HEK293 (cell line): ENCODE results near the gene GBX1.

ENCODE experiments used
- CTCF ChIA-PET: fragments of 350-600 bp; formaldehyde crosslinking; extraction: SDS; loops from one replicate; lab custom pipeline; 2021; ENCODE audit warnings: antibody characterized with exemption; lab: Yijun Ruan, JAX
- POLR2A ChIA-PET: fragments of 300-600 bp; formaldehyde crosslinking; extraction: SDS; loops from one replicate; lab custom pipeline; 2020; ENCODE audit warnings: antibody characterized with exemption, inconsistent platforms; lab: Yijun Ruan, JAX
- H3K27ac ChIP-seq: fragments of 200-500 bp; sonication (Bioruptor generic); 2 replicates; pipeline ENCODE4 v1.5.1; 2014; ENCODE audit warnings: low read depth, low read length, control low read depth, inconsistent platforms; ENCODE audit errors: extremely low read depth
- H3K36me3 ChIP-seq, 2 experiments: fragments of 200-500 bp in 1 of 2; sonication (Bioruptor generic) in 1 of 2; 1 replicate in 1 of 2; 2 replicates in 1 of 2; pipeline ENCODE4 v1.5.1; 2014 to 2017; ENCODE audit warnings: inconsistent platforms in 2 of 2, low read length in 2 of 2; ENCODE audit not compliant: control insufficient read depth in 2 of 2, insufficient read depth in 1 of 2
- H3K4me1 ChIP-seq: fragments of 200-500 bp; sonication (Bioruptor generic); 2 replicates; pipeline ENCODE4 v1.5.1; 2014; ENCODE audit warnings: mild to moderate bottlenecking, low read length, inconsistent platforms; ENCODE audit not compliant: control insufficient read depth, insufficient read depth
- H3K4me3 ChIP-seq: 2 replicates; pipeline ENCODE4 v1.5.1; 2011; ENCODE audit warnings: low read depth, mild to moderate bottlenecking, control low read depth, low read length, moderate library complexity
- H3K9me3 ChIP-seq: fragments of 200-500 bp; sonication (Bioruptor generic); 2 replicates; pipeline ENCODE4 v1.5.1; 2014; ENCODE audit warnings: low read depth, low read length, inconsistent platforms; ENCODE audit not compliant: control insufficient read depth, insufficient read depth
- GLIS2 ChIP-seq: fragments of 450-650 bp; formaldehyde crosslinking; IDR thresholded peaks from 2 replicates; pipeline ENCODE4 v1.5.1; 2016; ENCODE audit warnings: missing biosample characterization, missing genetic modification characterization
- SCRT1 ChIP-seq: fragments of 450-650 bp; formaldehyde crosslinking; IDR thresholded peaks from 2 replicates; pipeline ENCODE4 v1.5.1; 2016; ENCODE audit warnings: missing biosample characterization, missing genetic modification characterization, borderline replicate concordance
- ZFP41 ChIP-seq: fragments of 450-650 bp; formaldehyde crosslinking; IDR thresholded peaks from 2 replicates; pipeline ENCODE4 v1.5.1; 2016; ENCODE audit warnings: missing biosample characterization, missing genetic modification characterization, borderline replicate concordance
- ZIC2 ChIP-seq: fragments of 450-650 bp; formaldehyde crosslinking; IDR thresholded peaks from 2 replicates; pipeline ENCODE4 v1.5.1; 2016; ENCODE audit warnings: missing biosample characterization, missing genetic modification characterization
- ZNF354C ChIP-seq: fragments of 450-650 bp; formaldehyde crosslinking; IDR thresholded peaks from 2 replicates; pipeline ENCODE4 v1.5.1; 2016; ENCODE audit warnings: missing biosample characterization, missing genetic modification characterization, low read depth, borderline replicate concordance
- ZNF530 ChIP-seq: fragments of 450-650 bp; formaldehyde crosslinking; IDR thresholded peaks from 2 replicates; pipeline ENCODE4 v1.5.1; 2016; ENCODE audit warnings: low read depth, missing biosample characterization, missing genetic modification characterization
- ZNF548 ChIP-seq: fragments of 450-650 bp; formaldehyde crosslinking; IDR thresholded peaks from 2 replicates; pipeline ENCODE4 v1.5.1; 2016; ENCODE audit warnings: missing biosample characterization, missing genetic modification characterization
- ZNF561 ChIP-seq: fragments of 450-650 bp; IDR thresholded peaks from 2 replicates; pipeline ENCODE4 v1.5.1; 2018; ENCODE audit warnings: missing biosample characterization, missing genetic modification characterization, borderline replicate concordance
- ZNF768 ChIP-seq: fragments of 450-650 bp; formaldehyde crosslinking; IDR thresholded peaks from 2 replicates; pipeline ENCODE4 v1.5.1; 2018; ENCODE audit warnings: missing biosample characterization, mild to moderate bottlenecking, missing genetic modification characterization
- ZNF785 ChIP-seq: fragments of 450-650 bp; formaldehyde crosslinking; IDR thresholded peaks from 2 replicates; pipeline ENCODE4 v1.5.1; 2016; ENCODE audit warnings: missing biosample characterization, missing genetic modification characterization
- ZSCAN23 ChIP-seq: fragments of 450-650 bp; formaldehyde crosslinking; IDR thresholded peaks from 2 replicates; pipeline ENCODE4 v1.5.1; 2016; ENCODE audit warnings: missing biosample characterization, missing genetic modification characterization
- TF ChIP-seq, protein P1 (sequence below): fragments of 450-650 bp; formaldehyde crosslinking; IDR thresholded peaks from 2 replicates; pipeline ENCODE4 v1.5.1; 2016; ENCODE audit warnings: missing biosample characterization, missing genetic modification characterization
- TF ChIP-seq, protein P2 (sequence below): fragments of 450-650 bp; formaldehyde crosslinking; IDR thresholded peaks from 2 replicates; pipeline ENCODE4 v1.5.1; 2017; ENCODE audit warnings: missing biosample characterization, missing genetic modification characterization
- TF ChIP-seq, protein P3 (sequence below): fragments of 450-650 bp; formaldehyde crosslinking; IDR thresholded peaks from 2 replicates; pipeline ENCODE4 v1.5.1; 2016; ENCODE audit warnings: missing biosample characterization, missing genetic modification characterization
- TF ChIP-seq, protein P4 (sequence below): fragments of 450-650 bp; formaldehyde crosslinking; IDR thresholded peaks from 2 replicates; pipeline ENCODE4 v1.5.1; 2016; ENCODE audit warnings: missing biosample characterization, missing genetic modification characterization
- TF ChIP-seq, protein P5 (sequence below): fragments of 450-650 bp; formaldehyde crosslinking; IDR thresholded peaks from 2 replicates; pipeline ENCODE4 v1.5.1; 2016; ENCODE audit warnings: missing biosample characterization, missing genetic modification characterization
- TF ChIP-seq, protein P6 (sequence below): fragments of 450-650 bp; formaldehyde crosslinking; IDR thresholded peaks from 2 replicates; pipeline ENCODE4 v1.5.1; 2016; ENCODE audit warnings: missing biosample characterization, missing genetic modification characterization

The GBX1 gene

DNA sequence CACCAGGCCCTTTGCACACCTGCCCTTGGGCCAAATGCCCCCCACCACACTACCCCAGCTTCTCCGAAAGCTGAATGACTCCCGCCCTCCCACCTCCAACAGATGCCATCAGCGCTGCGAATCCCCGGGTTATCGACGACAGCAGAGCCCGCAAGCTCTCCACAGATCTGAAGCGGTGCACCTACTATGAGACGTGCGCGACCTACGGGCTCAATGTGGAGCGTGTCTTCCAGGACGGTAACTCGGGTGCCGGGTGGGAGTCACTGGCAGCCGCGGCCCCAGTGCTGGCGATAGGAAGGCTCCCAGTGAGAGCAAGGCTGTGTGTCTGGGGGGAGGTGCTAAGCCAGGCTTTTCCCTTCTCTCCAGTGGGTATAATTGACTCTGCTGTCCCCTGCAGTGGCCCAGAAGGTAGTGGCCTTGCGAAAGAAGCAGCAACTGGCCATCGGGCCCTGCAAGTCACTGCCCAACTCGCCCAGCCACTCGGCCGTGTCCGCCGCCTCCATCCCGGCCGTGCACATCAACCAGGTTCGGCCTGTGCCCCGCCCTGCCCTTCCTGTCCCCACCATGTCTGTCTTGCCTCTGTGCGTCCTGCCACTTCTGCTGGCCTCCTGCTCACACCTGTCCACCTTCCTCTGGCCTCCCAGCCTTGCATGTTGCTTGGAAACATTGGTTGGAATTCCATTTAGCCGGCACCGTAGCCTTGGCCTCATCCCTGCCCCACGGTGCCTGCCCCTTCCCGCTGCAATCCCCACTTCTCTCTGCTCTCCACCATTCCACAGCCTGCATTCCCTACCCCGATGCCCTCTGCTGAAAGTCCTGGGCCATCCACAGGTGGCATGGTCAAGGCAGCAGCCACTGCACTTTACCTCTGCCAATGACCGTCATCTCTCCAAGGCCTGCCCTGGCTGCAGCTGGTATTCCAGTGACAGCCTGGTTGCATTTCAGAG, 49.1 kb downstream of the GBX1 start (continued):
- TF ChIP-seq, protein P1, sequence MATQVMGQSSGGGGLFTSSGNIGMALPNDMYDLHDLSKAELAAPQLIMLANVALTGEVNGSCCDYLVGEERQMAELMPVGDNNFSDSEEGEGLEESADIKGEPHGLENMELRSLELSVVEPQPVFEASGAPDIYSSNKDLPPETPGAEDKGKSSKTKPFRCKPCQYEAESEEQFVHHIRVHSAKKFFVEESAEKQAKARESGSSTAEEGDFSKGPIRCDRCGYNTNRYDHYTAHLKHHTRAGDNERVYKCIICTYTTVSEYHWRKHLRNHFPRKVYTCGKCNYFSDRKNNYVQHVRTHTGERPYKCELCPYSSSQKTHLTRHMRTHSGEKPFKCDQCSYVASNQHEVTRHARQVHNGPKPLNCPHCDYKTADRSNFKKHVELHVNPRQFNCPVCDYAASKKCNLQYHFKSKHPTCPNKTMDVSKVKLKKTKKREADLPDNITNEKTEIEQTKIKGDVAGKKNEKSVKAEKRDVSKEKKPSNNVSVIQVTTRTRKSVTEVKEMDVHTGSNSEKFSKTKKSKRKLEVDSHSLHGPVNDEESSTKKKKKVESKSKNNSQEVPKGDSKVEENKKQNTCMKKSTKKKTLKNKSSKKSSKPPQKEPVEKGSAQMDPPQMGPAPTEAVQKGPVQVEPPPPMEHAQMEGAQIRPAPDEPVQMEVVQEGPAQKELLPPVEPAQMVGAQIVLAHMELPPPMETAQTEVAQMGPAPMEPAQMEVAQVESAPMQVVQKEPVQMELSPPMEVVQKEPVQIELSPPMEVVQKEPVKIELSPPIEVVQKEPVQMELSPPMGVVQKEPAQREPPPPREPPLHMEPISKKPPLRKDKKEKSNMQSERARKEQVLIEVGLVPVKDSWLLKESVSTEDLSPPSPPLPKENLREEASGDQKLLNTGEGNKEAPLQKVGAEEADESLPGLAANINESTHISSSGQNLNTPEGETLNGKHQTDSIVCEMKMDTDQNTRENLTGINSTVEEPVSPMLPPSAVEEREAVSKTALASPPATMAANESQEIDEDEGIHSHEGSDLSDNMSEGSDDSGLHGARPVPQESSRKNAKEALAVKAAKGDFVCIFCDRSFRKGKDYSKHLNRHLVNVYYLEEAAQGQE (tag by site-specific recombination) = no peak
- TF ChIP-seq SCRT1 = peak; percentile 74; the same call in 1 of the 2 replicates

DNA sequence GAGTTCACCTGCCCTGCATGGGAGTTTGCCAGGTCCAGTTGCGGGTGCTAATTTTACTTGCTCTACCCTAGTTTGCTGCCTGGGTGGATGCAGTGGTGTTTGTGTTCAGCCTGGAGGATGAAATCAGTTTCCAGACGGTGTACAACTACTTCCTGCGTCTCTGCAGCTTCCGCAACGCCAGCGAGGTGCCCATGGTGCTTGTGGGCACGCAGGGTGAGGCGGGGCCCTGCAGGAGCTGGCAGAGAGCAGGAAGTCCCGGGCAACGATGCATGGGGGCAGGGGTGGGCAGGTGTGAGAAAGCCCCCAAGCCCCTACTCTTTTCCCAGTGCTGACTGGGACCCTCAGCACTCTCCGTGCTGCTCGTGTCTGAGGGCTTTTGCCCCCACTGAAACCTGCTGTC, 49.9 kb downstream of the GBX1 start:
- H3K36me3 ChIP-seq = peaks cover 0 to 69% of the 10 kb centered on the region in 2 experiments; a peak in 1 of 3 replicates
- no peak for TF ChIP-seq ZNF354C (tag by site-specific recombination)
- TF ChIP-seq, protein P2, sequence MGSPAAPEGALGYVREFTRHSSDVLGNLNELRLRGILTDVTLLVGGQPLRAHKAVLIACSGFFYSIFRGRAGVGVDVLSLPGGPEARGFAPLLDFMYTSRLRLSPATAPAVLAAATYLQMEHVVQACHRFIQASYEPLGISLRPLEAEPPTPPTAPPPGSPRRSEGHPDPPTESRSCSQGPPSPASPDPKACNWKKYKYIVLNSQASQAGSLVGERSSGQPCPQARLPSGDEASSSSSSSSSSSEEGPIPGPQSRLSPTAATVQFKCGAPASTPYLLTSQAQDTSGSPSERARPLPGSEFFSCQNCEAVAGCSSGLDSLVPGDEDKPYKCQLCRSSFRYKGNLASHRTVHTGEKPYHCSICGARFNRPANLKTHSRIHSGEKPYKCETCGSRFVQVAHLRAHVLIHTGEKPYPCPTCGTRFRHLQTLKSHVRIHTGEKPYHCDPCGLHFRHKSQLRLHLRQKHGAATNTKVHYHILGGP (tag by site-specific recombination) = no peak
- TF ChIP-seq, all 188 proteins: peak for 0
- no peak overlapping the region for H3K4me3 ChIP-seq
- no peaks in the 10 kb centered on the region for H3K9me3 ChIP-seq
- no peaks in the 10 kb centered on the region for H3K4me1 ChIP-seq
- ChIA-PET POLR2A (no interaction called here), CTCF (interaction anchor here (0.9 to 2.1 kb wide), 2 partner anchors 55 to 127 kb away, joined by 4 to 6 read pairs; no protein-coding TSS in a partner anchor)
- H3K27ac ChIP-seq = no peak overlapping the region

DNA sequence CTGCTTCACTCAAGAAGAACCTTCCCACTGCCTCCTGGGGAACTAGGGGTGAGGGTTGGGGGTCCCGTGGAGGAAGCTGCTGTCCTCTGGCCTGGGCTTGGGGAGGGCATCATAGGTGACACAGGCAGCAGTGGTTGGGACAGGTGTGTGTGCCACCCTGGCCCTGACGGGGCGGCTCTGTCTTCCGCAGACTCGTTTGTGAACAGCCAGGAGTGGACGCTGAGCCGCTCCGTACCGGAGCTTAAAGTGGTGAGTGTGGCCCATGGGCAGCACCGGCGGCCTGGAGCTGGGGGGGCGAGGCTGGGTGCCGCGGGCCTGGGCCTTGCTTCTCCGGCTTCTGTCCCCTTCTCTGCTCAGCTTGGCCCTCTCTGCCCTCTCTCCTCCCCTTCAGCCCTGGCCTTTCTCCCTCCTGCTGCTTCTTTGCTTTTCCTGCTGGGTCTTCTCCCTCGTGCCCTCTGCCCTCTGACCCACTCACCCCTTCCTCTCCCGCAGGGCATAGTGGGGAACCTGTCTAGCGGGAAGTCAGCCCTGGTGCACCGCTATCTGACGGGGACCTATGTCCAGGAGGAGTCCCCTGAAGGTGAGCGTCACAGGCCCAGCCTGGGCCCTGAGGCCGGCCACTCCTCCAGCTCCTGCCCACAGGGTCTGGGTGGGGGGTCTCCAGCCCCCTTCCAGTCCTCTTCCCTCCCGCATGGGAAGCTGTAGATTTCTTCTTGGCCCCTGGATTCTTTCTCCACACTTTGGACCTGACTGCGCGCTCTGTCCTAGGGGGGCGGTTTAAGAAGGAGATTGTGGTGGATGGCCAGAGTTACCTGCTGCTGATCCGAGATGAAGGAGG, 50.7 kb downstream of the GBX1 start:
- Histone ChIP-seq H3K4me1 (no peaks in the 10 kb centered on the region), H3K36me3 (peaks cover 0 to 62% of the 10 kb centered on the region in 2 experiments; a peak in 1 of 3 replicates), H3K4me3 (no peak overlapping the region), H3K27ac (no peak overlapping the region), H3K9me3 (no peaks in the 10 kb centered on the region)
- POLR2A ChIA-PET = interaction anchor here (0.6 to 1.4 kb wide), 3 partner anchors 54 to 110 kb away, joined by 3 to 4 read pairs (median 3); partner anchors contain the start of genes ABCB8 and ABCF2
- CTCF ChIA-PET = interaction anchor here (0.7 to 2.8 kb wide), 6 partner anchors 7 to 127 kb away, joined by 3 to 9 read pairs (median 4); no protein-coding TSS in a partner anchor
- TF ChIP-seq ZNF548 (tag by site-specific recombination) = no peak
- no peak for TF ChIP-seq ZSCAN23 (tag by site-specific recombination)
- no peak for TF ChIP-seq ZNF561 (tag by site-specific recombination)
- TF ChIP-seq, protein P3, sequence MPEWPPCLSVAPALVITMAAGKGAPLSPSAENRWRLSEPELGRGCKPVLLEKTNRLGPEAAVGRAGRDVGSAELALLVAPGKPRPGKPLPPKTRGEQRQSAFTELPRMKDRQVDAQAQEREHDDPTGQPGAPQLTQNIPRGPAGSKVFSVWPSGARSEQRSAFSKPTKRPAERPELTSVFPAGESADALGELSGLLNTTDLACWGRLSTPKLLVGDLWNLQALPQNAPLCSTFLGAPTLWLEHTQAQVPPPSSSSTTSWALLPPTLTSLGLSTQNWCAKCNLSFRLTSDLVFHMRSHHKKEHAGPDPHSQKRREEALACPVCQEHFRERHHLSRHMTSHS = no peak
- no peak for TF ChIP-seq ZFP41 (tag by site-specific recombination)
- TF ChIP-seq ZNF785 = no peak
- no peak for TF ChIP-seq ZNF768 (tag by site-specific recombination)
- TF ChIP-seq, protein P4, sequence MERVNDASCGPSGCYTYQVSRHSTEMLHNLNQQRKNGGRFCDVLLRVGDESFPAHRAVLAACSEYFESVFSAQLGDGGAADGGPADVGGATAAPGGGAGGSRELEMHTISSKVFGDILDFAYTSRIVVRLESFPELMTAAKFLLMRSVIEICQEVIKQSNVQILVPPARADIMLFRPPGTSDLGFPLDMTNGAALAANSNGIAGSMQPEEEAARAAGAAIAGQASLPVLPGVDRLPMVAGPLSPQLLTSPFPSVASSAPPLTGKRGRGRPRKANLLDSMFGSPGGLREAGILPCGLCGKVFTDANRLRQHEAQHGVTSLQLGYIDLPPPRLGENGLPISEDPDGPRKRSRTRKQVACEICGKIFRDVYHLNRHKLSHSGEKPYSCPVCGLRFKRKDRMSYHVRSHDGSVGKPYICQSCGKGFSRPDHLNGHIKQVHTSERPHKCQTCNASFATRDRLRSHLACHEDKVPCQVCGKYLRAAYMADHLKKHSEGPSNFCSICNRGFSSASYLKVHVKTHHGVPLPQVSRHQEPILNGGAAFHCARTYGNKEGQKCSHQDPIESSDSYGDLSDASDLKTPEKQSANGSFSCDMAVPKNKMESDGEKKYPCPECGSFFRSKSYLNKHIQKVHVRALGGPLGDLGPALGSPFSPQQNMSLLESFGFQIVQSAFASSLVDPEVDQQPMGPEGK = no peak
- no peak for TF ChIP-seq ZNF530 (tag by site-specific recombination)
- TF ChIP-seq, protein P5, sequence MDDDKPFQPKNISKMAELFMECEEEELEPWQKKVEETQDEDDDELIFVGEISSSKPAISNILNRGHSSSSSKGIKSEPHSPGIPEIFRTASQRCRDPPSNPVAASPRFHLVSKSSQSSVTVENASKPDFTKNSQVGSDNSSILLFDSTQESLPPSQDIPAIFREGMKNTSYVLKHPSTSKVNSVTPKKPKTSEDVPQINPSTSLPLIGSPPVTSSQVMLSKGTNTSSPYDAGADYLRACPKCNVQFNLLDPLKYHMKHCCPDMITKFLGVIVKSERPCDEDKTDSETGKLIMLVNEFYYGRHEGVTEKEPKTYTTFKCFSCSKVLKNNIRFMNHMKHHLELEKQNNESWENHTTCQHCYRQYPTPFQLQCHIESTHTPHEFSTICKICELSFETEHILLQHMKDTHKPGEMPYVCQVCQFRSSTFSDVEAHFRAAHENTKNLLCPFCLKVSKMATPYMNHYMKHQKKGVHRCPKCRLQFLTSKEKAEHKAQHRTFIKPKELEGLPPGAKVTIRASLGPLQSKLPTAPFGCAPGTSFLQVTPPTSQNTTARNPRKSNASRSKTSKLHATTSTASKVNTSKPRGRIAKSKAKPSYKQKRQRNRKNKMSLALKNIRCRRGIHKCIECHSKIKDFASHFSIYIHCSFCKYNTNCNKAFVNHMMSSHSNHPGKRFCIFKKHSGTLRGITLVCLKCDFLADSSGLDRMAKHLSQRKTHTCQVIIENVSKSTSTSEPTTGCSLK (tag by site-specific recombination) = no peak
- peak; percentile 20; the same call in 1 of the 2 replicates for TF ChIP-seq GLIS2 (tag by site-specific recombination)
- TF ChIP-seq ZIC2 = peak; percentile 64
- TF ChIP-seq, protein P6, sequence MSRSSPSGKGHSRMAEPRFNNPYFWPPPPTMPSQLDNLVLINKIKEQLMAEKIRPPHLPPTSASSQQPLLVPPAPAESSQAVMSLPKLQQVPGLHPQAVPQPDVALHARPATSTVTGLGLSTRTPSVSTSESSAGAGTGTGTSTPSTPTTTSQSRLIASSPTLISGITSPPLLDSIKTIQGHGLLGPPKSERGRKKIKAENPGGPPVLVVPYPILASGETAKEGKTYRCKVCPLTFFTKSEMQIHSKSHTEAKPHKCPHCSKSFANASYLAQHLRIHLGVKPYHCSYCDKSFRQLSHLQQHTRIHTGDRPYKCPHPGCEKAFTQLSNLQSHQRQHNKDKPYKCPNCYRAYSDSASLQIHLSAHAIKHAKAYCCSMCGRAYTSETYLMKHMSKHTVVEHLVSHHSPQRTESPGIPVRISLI (tag by site-specific recombination) = no peak
